Measurements from ENCODE around the gene MTPN.

MTPN gene

GRCh38 chr7:135950972-135951371 lies 26.2 kb downstream of the MTPN start:
- DNase-seq: no peak

DNA sequence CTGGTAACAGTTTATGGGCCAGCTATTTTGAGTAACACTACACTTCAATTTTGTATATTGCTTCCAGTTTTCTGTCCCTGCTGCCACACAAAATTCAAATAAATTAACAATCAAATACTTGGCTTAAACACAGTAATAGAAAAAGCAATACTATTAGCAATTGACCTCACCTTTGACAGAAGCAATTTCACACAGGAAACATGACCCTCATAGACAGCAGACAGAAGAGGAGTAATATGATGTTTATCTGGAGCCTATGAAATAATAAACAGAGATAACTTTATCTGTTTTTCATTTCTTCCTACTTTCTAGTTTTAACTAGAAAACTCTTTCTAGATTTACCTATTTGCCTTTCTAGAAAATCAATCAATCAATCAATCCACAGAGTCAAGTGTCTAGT lies 26.7 kb downstream of the MTPN start:
- DNase-seq: no peak

DNA sequence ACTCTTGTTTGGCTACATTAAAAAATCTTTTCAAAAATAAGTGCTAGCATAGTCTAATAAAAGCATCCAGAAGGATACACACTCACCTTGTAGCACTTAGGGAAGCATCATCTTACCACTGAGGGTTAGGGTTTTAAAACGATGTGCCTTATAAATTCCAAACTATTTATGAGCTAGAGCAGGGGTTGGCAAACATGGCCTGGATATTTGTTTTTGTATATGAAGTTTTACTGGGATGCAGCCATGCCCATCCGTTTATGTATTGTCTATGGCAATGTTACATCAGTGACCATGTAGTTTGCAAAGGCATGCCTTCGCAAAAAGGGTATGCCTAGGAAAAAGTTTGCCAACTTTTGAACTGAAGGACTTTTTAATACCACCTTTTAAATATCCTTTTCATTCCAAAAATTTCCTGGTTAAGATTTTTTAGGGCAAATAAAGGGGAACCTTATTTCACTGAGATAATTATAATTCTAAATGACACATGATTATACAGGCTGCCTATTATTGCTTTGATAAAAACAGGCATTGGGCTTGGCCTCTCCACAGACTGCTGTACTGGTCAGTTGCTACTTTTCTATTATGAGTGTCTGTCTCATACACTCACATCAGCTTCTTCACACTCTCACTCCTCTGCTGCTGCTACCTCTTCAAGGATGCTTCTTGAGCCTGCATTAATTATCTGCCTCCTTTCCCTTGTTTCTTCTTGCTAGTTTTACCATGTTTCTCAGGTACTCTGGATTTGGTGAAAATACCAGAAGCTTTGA lies 30.7 kb downstream of the MTPN start:
- no peak for DNase-seq

DNA sequence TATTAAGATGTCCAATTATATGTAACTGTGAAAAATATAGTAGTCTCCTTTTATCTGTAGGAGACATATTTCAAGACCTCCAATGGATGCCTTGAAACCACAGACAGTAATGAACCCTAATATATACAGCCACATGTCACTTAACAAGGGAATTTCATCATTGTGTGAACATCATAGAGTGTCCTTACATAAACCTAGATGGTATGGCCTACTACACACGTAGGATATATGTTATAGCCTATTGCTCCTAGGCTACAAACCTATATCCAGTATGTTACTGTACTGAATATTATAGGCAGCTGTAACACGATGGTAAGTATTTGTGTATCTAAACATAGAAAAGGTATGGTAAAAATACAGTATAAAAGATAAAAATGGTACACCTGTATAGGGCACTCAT lies 32.4 kb downstream of the MTPN start:
- DNase-seq: no peak

GRCh38 chr7:135943134-135943879 lies 33.9 kb downstream of the MTPN start:
- DNase-seq: no peak

DNA sequence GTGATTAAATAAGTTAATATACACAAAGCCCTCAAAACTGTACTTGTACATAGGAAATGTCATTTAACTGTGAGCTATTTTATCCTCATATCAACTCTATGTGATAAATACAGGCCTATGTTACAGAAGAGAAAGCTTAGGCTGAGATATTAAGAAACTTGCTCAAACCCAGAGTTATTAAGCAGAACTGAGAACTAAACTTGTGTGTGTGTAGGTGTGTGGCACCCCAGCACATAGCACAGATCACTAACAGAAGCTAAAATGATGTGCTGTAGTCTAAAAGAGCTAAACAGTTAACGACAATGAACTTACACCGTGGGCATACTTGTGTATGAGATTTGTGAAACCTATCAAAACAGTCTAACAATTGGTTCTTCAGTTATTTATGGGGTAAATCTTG lies 34.5 kb downstream of the MTPN start:
- no peak for DNase-seq

- no peak for DNase-seq
Measured at GRCh38 chr7:135940077-135941075, 36.8 kb downstream of the MTPN start.

DNA sequence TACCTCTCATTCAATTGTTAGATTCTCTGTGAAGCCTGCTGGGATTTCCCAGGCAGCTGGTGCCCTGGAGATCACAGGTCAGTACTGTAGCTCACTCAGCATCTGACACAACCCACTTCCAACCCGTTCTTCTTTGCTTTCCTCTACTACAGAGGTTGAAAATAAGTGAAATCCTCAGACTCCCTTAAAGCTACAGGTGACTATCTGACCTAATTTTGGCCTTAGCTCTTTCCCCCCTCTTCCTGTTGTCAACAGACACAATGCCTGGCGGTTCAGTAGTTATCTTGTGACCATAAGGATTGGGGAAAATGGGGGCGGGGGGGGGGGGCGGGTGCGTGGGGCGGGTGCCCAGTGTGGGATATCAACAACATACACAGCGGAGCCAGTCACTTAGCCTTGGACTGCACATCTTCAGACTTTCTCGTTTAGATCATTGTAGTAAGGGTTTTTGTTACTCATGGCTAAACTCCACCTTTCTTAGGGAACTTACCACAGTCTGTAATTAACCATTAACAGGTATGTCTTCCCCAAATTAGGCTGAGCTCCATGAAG lies 37.8 kb downstream of the MTPN start:
- DNase-seq: no peak

DNA sequence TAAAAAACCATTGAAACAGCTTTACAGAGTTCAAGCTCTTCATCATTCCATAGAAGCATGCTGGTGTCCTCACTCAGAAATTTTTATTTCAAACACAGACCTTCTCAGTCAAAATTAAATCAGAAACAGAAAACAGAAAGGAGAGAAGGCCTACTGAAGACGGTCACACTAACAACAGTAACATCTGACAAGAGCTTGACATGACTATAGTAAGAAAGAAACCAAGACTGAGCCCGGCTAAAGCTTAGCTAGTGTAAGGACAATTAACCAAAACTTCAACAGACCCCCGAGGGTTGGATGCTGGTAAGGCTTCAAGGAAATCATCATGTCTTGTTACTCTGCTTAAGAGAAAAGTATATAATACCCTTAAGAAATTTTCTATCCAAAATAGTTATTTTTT lies 38.6 kb downstream of the MTPN start:
- DNase-seq: no peak

DNA sequence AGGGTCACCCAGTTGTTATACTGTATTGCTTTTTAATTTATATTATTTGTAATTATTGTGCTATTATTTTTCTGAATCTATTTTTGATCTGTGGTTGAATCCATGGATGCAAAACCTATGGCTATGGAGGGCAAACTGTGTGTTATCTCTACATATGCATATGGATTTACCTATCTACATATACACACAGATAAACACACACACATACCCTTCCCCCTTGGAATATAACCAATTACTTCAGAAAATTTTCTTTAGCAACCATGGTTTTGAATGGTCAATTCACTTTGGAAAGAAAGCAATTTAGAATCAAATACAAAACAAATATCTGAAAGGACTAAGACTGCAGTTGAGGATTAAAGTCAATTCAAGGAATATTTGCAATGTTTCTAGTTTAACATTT lies 39.1 kb downstream of the MTPN start:
- peak in 1 of 2 experiments; percentile 34 for DNase-seq

GRCh38 chr7:135936497-135937217 lies 40.5 kb downstream of the MTPN start:
- no peak for DNase-seq

DNA sequence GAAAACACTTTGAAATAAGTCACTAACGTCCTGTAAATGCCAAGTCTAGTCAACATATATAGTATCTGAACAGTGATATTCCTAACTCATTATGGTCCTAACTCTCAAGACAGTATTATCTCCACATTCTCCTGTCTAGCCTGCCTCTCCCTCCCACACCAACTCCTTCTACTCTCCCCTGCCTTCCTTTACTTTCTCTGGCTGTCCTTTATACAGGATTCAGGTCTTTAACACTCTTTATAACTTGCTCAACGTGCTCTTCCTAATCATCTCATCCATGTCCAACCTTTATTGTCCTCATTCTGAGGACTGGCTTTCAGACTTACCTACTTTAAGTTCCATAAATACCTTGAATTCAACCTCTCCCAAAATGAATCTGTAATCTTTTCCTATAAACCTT lies 42.5 kb downstream of the MTPN start:
- DNase-seq: no peak

DNA sequence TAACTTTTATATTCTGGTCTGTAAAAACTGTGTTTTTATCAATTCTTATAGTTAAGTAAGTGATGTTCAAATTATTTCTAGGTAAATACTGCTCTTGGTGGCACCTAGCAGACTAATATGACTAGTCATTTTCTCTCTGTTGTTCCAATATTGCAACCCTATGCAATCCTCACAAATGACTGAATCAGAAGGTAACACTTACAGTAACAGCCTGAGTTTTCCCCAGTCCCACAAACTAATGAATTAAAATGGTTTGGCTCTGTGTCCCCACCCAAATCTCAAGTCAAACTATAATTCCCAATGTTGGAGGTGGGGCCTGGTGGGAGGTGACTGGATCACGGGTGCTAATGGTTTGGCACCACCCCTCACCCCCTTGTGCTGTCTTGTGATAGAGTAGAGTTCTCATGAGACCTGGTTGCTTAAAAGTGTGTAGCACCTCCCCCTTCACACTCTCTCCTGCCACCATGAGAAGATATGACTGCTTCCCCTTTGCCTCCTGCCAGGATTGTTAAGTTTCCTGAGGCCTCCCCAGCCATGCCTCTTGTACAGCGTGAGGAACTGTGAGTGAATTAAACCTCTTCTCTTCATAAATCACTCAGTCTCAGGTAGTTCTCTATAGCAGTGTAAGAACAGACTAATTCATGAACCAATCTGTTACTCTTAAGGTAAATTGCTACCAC lies 43.5 kb downstream of the MTPN start:
- DNase-seq: no peak

GRCh38 chr7:135932131-135932530 lies 45.0 kb downstream of the MTPN start:
- DNase-seq: no peak

- DNase-seq: no peak
Measured at GRCh38 chr7:135930565-135931461, 46.3 kb downstream of the MTPN start.

GRCh38 chr7:135929722-135930141 lies 47.4 kb downstream of the MTPN start:
- no peak for DNase-seq

DNA sequence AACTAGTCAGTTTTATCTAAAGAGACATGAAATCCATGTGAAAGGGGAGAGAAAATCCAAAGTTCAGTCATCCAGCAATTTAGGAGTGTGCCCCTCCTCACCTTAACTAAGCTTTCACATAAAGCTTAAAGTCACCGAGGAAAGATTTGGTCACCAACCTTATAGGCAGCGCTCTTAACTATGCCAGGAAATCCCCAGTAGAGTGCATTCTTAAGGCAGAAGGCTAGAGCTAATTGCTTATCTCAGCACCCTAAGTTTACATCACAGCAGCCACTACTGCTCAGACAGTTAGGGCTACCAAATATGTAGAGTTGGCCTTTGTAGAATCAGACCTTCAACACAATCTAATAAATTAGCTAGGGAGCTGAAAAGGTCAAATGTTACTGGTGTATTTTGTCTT lies 47.9 kb downstream of the MTPN start:
- no peak for DNase-seq

DNA sequence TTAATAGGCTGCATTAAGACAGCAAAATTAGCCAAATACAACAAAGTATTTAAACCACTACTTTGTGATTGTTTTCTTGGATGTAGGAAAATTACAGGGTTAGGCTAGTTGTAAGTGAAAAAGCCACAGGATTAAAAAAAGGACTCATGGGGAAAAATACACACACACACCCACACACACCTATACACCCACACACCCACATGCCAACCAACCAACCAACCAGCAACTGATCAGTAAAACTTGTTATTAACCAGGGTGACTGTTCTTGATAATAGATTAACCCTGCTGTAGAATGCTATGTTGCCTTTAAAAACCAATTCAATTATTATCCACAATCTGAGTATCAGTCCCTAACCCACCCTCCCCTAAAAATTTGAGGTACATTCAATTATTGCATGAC lies 49.0 kb downstream of the MTPN start:
- DNase-seq: no peak

DNA sequence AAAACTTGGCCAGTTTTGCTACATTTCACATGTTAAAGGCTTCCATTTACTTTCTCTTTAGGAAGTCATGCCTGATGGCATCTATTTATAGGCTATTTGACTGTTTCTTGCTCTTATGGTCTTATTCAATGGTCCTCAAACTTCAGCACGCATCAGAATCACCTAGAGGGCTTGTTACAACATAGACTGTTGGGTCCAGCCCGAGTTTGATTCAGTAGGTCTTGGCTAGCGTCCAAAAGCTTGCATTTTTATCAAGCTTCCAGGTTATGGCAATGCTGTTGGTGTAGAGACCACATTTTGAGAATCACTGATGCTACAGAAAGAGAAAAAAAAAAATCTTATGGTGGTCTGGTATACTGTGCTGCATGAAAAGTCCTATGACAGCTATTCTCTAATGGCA lies 51.9 kb downstream of the MTPN start:
- no peak for DNase-seq

GRCh38 chr7:135924302-135924701 lies 52.9 kb downstream of the MTPN start:
- DNase-seq: no peak

DNA sequence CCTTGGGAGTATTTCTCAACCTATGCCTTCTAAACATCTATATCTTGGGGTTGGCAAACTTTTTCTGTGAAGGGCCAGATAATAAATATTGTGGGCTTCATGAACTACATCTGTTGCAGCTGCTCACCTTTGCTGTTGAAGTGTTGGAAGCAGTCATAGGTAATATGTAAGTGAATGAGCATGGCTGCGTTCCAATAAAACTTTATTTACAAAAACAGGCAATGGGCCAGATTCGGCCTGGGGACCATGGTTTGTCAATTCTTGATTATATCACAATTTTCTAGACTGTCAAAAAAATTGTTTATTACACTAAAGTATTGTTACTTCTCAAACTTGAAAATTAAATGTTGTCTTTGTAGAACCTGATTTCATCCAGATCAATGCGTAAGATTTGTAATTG lies 54.9 kb downstream of the MTPN start:
- no peak for DNase-seq
